Measurements from ENCODE around the gene MSX2.

MSX2 gene

DNA sequence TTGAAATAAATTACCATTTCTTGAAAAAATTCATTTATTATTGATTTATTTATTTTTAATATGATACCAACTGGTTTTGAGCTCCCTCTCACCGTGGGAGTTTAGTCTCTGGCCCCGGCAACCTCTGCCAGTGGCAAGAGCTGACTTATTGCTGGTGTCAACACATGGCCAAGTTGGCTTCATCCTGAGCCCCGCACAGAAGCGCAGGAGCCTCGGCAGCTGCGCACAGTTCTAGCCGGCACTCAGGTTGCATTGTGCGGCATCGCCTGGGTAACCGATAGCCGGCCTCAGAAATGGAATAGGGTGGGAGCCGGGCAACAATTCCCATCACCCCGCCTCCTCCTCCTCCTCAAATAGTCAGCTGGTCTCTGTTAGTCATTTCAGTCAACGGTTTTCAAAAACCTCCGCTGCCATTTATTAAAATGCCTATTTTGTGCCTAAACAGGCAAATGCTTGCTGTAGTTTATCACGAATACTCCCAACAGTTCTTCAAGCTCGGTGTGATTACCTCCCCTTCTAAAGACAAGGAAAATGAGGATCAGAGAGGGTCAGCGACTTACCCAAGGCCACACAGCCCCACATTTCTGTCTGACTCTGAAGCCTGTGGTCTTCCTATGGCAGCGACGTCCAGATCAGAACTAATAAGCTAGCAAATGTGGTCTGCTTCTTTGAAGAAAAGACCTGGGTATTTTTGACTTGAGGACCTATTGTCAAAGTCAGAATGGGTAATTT is 15.7 kb upstream of the MSX2 start:
- no peak overlapping the region for H2BK15ac ChIP-seq (ENCODE audit: low read depth, poor library complexity, severe bottlenecking)
- no peak for DNase-seq
- no peaks in the 10 kb centered on the region for H3K9me3 ChIP-seq (ENCODE audit: control insufficient read depth, low read length)
- no peak overlapping the region for H4K91ac ChIP-seq (ENCODE audit: low read length)
- no peak overlapping the region for H3K14ac ChIP-seq (ENCODE audit: low read length in 2 of 2)
- H2BK5ac ChIP-seq (ENCODE audit: low read depth, low read length, poor library complexity, severe bottlenecking): no peak overlapping the region
- 88% methylated on average over 18 of the region's 20 CpGs for WGBS
- no peak overlapping the region for H2BK120ac ChIP-seq (ENCODE audit: low read depth, low read length)
- H2BK12ac ChIP-seq (ENCODE audit: low read length in 2 of 2): no peak overlapping the region
- no peaks in the 10 kb centered on the region for H3K79me1 ChIP-seq (replicated peaks; ENCODE audit: low read length, poor library complexity, severe bottlenecking)
- no peak overlapping the region for H3K18ac ChIP-seq (ENCODE audit: low read depth in 1 of 2, low read length in 2 of 2)
- H3K4me2 ChIP-seq (ENCODE audit: low read length, poor library complexity, severe bottlenecking): no peak overlapping the region
- no peak overlapping the region for H3K27ac ChIP-seq (ENCODE audit: low read length, poor library complexity, severe bottlenecking)
- H2AFZ ChIP-seq (ENCODE audit: low read depth, low read length): no peak overlapping the region
- no peak overlapping the region for H4K8ac ChIP-seq (ENCODE audit: low read length)
- H3K27me3 ChIP-seq (ENCODE audit: control insufficient read depth in 1 of 2, insufficient read depth in 1 of 2, low read length in 2 of 2): peaks cover 0 to 57% of the 10 kb centered on the region in 2 experiments
- H3K4ac ChIP-seq (ENCODE audit: low read depth in 1 of 2, low read length in 2 of 2): no peak overlapping the region
- no peak overlapping the region for H3K23ac ChIP-seq (ENCODE audit: low read length in 2 of 2)
- H2AK5ac ChIP-seq (ENCODE audit: low read length, severe bottlenecking): no peak overlapping the region
- no peak overlapping the region for H3K4me3 ChIP-seq (ENCODE audit: insufficient read depth in 1 of 2, low read depth in 1 of 2, low read length in 2 of 2)
- no peak overlapping the region for H3K9ac ChIP-seq (ENCODE audit: low read length)
- no peaks in the 10 kb centered on the region for H3K4me1 ChIP-seq (ENCODE audit: control insufficient read depth, insufficient read depth, low read depth, low read length)
- no peaks in the 10 kb centered on the region for H3K36me3 ChIP-seq (ENCODE audit: control insufficient read depth in 1 of 2, insufficient read depth in 2 of 2, low read depth in 1 of 2, low read length in 2 of 2)

DNA sequence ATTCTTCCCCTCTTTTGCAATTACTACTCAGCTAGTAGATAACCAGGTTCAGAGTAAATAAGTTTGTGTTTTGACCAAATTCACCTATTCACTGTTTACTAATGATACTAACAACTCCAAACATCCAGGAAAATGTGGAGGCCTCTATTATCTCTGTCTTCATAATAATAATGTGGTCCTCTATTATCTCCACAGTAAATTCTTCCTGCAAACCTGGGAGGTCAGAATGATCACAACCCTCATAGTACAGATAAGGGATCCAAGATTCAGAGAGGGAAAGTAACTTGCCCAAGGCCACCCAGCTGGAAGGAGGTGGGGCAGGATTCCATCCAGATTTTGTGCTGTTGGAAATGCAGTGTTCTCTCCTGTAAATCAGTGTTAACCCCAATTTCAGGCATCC is 9.6 kb upstream of the MSX2 start:
- Histone ChIP-seq H2BK120ac (ENCODE audit: low read depth, low read length) (no peak overlapping the region), H2BK5ac (ENCODE audit: low read depth, low read length, poor library complexity, severe bottlenecking) (no peak overlapping the region), H3K36me3 (ENCODE audit: control insufficient read depth in 1 of 2, insufficient read depth in 2 of 2, low read depth in 1 of 2, low read length in 2 of 2) (no peaks in the 10 kb centered on the region), H4K91ac (ENCODE audit: low read length) (no peak overlapping the region), H2BK15ac (ENCODE audit: low read depth, poor library complexity, severe bottlenecking) (no peak overlapping the region), H3K9me3 (ENCODE audit: control insufficient read depth, low read length) (no peaks in the 10 kb centered on the region), H3K14ac (ENCODE audit: low read length in 2 of 2) (no peak overlapping the region), H3K4me2 (ENCODE audit: low read length, poor library complexity, severe bottlenecking) (no peak overlapping the region), H3K4me3 (ENCODE audit: insufficient read depth in 1 of 2, low read depth in 1 of 2, low read length in 2 of 2) (no peak overlapping the region), H3K4me1 (ENCODE audit: control insufficient read depth, insufficient read depth, low read depth, low read length) (no peaks in the 10 kb centered on the region), H3K18ac (ENCODE audit: low read depth in 1 of 2, low read length in 2 of 2) (no peak overlapping the region), H3K27ac (ENCODE audit: low read length, poor library complexity, severe bottlenecking) (no peak overlapping the region), H4K8ac (ENCODE audit: low read length) (no peak overlapping the region), H3K79me1 (replicated peaks; ENCODE audit: low read length, poor library complexity, severe bottlenecking) (no peaks in the 10 kb centered on the region), H3K9ac (ENCODE audit: low read length) (no peak overlapping the region), H3K4ac (ENCODE audit: low read depth in 1 of 2, low read length in 2 of 2) (no peak overlapping the region), H3K23ac (ENCODE audit: low read length in 2 of 2) (no peak overlapping the region), H2AK5ac (ENCODE audit: low read length, severe bottlenecking) (no peak overlapping the region), H2AFZ (ENCODE audit: low read depth, low read length) (no peak overlapping the region), H3K27me3 (ENCODE audit: control insufficient read depth in 1 of 2, insufficient read depth in 1 of 2, low read length in 2 of 2) (peaks cover 14 to 71% of the 10 kb centered on the region in 2 experiments), H2BK12ac (ENCODE audit: low read length in 2 of 2) (no peak overlapping the region)
- no peak for DNase-seq

DNA sequence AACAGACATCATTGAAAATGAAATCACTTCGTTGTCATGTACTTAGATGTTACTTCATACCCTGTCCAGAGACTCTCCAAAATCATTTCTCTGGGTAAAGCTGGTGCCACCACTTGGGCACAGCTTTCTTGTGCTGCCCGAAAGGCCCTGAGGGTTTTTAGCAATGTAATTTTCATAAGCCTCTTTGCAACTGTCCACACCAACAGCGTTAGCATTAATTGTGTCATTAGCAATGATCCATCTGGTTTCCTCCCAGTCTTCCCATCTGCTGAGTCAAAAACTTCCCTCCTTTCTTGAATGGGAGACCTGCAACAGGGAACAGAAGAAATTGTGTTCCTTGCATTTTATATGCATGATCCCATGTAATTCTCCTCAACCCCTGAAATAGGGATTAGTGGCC is 8.6 kb upstream of the MSX2 start:
- Histone ChIP-seq H3K18ac (ENCODE audit: low read depth in 1 of 2, low read length in 2 of 2) (no peak overlapping the region), H3K79me1 (replicated peaks; ENCODE audit: low read length, poor library complexity, severe bottlenecking) (no peaks in the 10 kb centered on the region), H3K4me1 (ENCODE audit: control insufficient read depth, insufficient read depth, low read depth, low read length) (no peaks in the 10 kb centered on the region), H3K36me3 (ENCODE audit: control insufficient read depth in 1 of 2, insufficient read depth in 2 of 2, low read depth in 1 of 2, low read length in 2 of 2) (no peaks in the 10 kb centered on the region), H3K27ac (ENCODE audit: low read length, poor library complexity, severe bottlenecking) (no peak overlapping the region), H3K14ac (ENCODE audit: low read length in 2 of 2) (no peak overlapping the region), H3K4me2 (ENCODE audit: low read length, poor library complexity, severe bottlenecking) (no peak overlapping the region), H2BK5ac (ENCODE audit: low read depth, low read length, poor library complexity, severe bottlenecking) (no peak overlapping the region), H2BK15ac (ENCODE audit: low read depth, poor library complexity, severe bottlenecking) (no peak overlapping the region), H2BK12ac (ENCODE audit: low read length in 2 of 2) (no peak overlapping the region), H3K9me3 (ENCODE audit: control insufficient read depth, low read length) (no peaks in the 10 kb centered on the region), H3K27me3 (ENCODE audit: control insufficient read depth in 1 of 2, insufficient read depth in 1 of 2, low read length in 2 of 2) (peaks cover 24 to 76% of the 10 kb centered on the region in 2 experiments), H4K91ac (ENCODE audit: low read length) (no peak overlapping the region), H2AK5ac (ENCODE audit: low read length, severe bottlenecking) (no peak overlapping the region), H2BK120ac (ENCODE audit: low read depth, low read length) (no peak overlapping the region), H2AFZ (ENCODE audit: low read depth, low read length) (no peak overlapping the region), H4K8ac (ENCODE audit: low read length) (no peak overlapping the region), H3K4me3 (ENCODE audit: insufficient read depth in 1 of 2, low read depth in 1 of 2, low read length in 2 of 2) (no peak overlapping the region), H3K23ac (ENCODE audit: low read length in 2 of 2) (no peak overlapping the region), H3K4ac (ENCODE audit: low read depth in 1 of 2, low read length in 2 of 2) (no peak overlapping the region), H3K9ac (ENCODE audit: low read length) (no peak overlapping the region)
- 82% methylated on average over 3 of the region's 3 CpGs for WGBS
- no peak for DNase-seq

DNA sequence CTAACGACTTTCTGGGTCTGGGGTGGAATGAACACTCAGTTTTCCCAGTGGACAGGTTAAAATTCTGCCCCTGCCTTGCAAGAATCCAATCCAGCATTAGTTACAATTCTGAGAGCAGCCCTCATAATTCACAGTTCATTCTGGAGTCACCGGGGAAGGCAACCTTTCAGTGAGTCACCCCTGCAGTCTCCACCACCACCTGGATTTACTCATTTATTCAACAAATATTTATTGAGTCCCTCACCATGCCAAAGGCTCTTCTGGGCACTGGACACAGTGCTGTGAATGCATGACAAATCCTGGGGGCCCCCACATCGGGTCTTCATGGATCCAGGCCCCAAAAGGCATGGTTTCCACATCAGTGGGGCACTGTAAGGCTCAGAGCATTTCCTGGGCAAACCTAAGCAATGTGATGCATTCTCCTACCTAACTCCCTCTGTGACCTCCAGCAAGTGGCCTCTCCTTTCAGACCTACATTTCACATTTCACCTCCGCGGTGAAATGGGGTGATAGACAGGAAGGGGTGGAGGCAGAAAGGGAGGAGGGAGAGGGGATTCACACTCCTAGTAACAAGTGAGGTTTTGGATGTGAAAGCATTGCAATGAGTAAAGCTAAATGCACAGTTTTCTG is 6.4 kb upstream of the MSX2 start:
- Histone ChIP-seq H3K79me1 (replicated peaks; ENCODE audit: low read length, poor library complexity, severe bottlenecking) (no peaks in the 10 kb centered on the region), H3K9me3 (ENCODE audit: control insufficient read depth, low read length) (no peaks in the 10 kb centered on the region), H3K27me3 (ENCODE audit: control insufficient read depth in 1 of 2, insufficient read depth in 1 of 2, low read length in 2 of 2) (peaks cover 44 to 91% of the 10 kb centered on the region in 2 experiments), H4K8ac (ENCODE audit: low read length) (no peak overlapping the region), H2BK120ac (ENCODE audit: low read depth, low read length) (no peak overlapping the region), H3K27ac (ENCODE audit: low read length, poor library complexity, severe bottlenecking) (no peak overlapping the region), H3K9ac (ENCODE audit: low read length) (no peak overlapping the region), H3K4me1 (ENCODE audit: control insufficient read depth, insufficient read depth, low read depth, low read length) (peaks cover 3% of the 10 kb centered on the region), H4K91ac (ENCODE audit: low read length) (no peak overlapping the region), H3K4me3 (ENCODE audit: insufficient read depth in 1 of 2, low read depth in 1 of 2, low read length in 2 of 2) (no peak overlapping the region), H3K14ac (ENCODE audit: low read length in 2 of 2) (no peak overlapping the region), H2BK15ac (ENCODE audit: low read depth, poor library complexity, severe bottlenecking) (no peak overlapping the region), H2AFZ (ENCODE audit: low read depth, low read length) (no peak overlapping the region), H2AK5ac (ENCODE audit: low read length, severe bottlenecking) (no peak overlapping the region), H2BK12ac (ENCODE audit: low read length in 2 of 2) (no peak overlapping the region), H3K4ac (ENCODE audit: low read depth in 1 of 2, low read length in 2 of 2) (no peak overlapping the region), H3K23ac (ENCODE audit: low read length in 2 of 2) (no peak overlapping the region), H3K36me3 (ENCODE audit: control insufficient read depth in 1 of 2, insufficient read depth in 2 of 2, low read depth in 1 of 2, low read length in 2 of 2) (no peaks in the 10 kb centered on the region), H3K18ac (ENCODE audit: low read depth in 1 of 2, low read length in 2 of 2) (no peak overlapping the region), H2BK5ac (ENCODE audit: low read depth, low read length, poor library complexity, severe bottlenecking) (no peak overlapping the region), H3K4me2 (ENCODE audit: low read length, poor library complexity, severe bottlenecking) (no peak overlapping the region)
- 37% methylated on average over 3 of the region's 5 CpGs for WGBS
- DNase-seq: no peak

All from mesenchymal stem cell (in vitro differentiated cells and primary cell).